Measurements from ENCODE around the gene CDK6.

DNA sequence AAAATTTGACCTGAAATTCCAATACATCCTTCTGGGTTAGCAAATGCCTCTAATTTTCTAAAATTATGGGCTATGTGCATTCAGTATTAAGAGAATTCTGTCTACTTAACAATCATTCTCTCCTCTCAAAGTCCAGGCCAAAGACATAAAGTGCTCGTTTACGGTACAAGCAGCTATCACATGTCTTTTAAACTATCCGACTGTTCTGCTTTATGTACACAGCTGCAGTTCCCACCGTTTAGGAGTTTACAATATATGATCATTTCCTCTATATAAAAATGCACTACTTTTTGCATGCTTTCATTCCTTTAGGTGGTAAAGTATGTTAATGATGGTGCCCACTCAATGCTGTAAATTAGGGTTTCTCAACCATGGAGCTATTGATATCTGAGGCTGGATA lies 34.0 kb downstream of the CDK6 start:
- TF ChIP-seq CTCF (IDR thresholded peaks at IDR 0.05) (no peak), EP300 (IDR thresholded peaks at IDR 0.05) (no peak), POLR2AphosphoS5 (IDR thresholded peaks at IDR 0.05) (no peak)
